Tibial artery (tissue), 4 donors: ENCODE results near the gene MEG3.
A peak's percentile ranks its signal among the peaks of the same experiment; 100 is the strongest.

Experiments
- DNase-seq, 2 donors: peaks; one replicate each; pipeline ENCODE4 v3.0.0-alpha.2; 2019
- H3K27ac ChIP-seq, 2 donors: fragments of 200-600 bp; sonication (generic) in 1 of 2; 1 replicate in 1 of 2; 2 replicates in 1 of 2; pipeline ENCODE4 v1.5.1; 2018 to 2019; ENCODE audit warnings: mild to moderate bottlenecking in 1 of 2
- H3K27me3 ChIP-seq, 2 donors: fragments of 200-600 bp; sonication (generic) in 1 of 2; one replicate each; pipeline versions ENCODE4 v1.5.1 to v1.6.0; 2016 to 2019
- H3K36me3 ChIP-seq, 3 donors: fragments of 200-600 bp; sonication (generic) in 2 of 3; one replicate each; pipeline ENCODE4 v1.5.1; 2016 to 2019; ENCODE audit warnings: mild to moderate bottlenecking in 2 of 3
- H3K4me1 ChIP-seq, 4 donors: fragments of 200-600 bp; sonication (generic) in 2 of 4; 1 replicate in 3 of 4; 2 replicates in 1 of 4; pipeline ENCODE4 v1.5.1; 2016 to 2019
- H3K4me3 ChIP-seq, 2 donors: fragments of 200-600 bp; sonication (generic) in 1 of 2; 1 replicate in 1 of 2; 2 replicates in 1 of 2; pipeline ENCODE4 v1.5.1; 2018 to 2019; ENCODE audit warnings: mild to moderate bottlenecking in 2 of 2
- H3K9me3 ChIP-seq, 3 donors: fragments of 200-600 bp; sonication (generic) in 1 of 3; one replicate each; pipeline ENCODE4 v1.5.1; 2016 to 2019
- CTCF ChIP-seq, 2 experiments: fragments of 200-600 bp in 1 of 2; fragments of 450-650 bp in 1 of 2; IDR thresholded peaks; one replicate each; pipeline ENCODE4 v1.5.1; 2017 to 2019; ENCODE audit warnings: antibody characterized with exemption in 2 of 2, mild to moderate bottlenecking in 1 of 2, moderate library complexity in 1 of 2
- intact Hi-C: fragments of 100-400 bp; cut with DNase I; formaldehyde crosslinking; loops from one replicate; pipeline ENCODE4 v1.15.0; 2023; ENCODE audit warnings: low total_unique reads

The MEG3 gene

GRCh38 chr14:100864960-100865681 is 39.2 kb downstream of the MEG3 start:
- no peak overlapping the region for H3K4me3 ChIP-seq
- no peak overlapping the region for H3K27ac ChIP-seq
- intact Hi-C loops = no loop called here
- no peaks in the 10 kb centered on the region for H3K4me1 ChIP-seq
- H3K36me3 ChIP-seq = no peaks in the 10 kb centered on the region
- no peaks in the 10 kb centered on the region for H3K27me3 ChIP-seq
- DNase-seq = peak in 1 of 2 donors; percentile 58
- no peak for TF ChIP-seq CTCF (IDR thresholded peaks at IDR 0.05)
- H3K9me3 ChIP-seq = no peaks in the 10 kb centered on the region

GRCh38 chr14:100865682-100866591 is 40.0 kb downstream of the MEG3 start:
- intact Hi-C loops = no loop called here
- no peaks in the 10 kb centered on the region for H3K9me3 ChIP-seq
- H3K27ac ChIP-seq = no peak overlapping the region
- H3K27me3 ChIP-seq = no peaks in the 10 kb centered on the region
- no peaks in the 10 kb centered on the region for H3K36me3 ChIP-seq
- no peak for TF ChIP-seq CTCF (IDR thresholded peaks at IDR 0.05)
- no peaks in the 10 kb centered on the region for H3K4me1 ChIP-seq
- no peak overlapping the region for H3K4me3 ChIP-seq
- peak in 1 of 2 donors; percentile 55 for DNase-seq

- Histone ChIP-seq H3K4me1 (no peaks in the 10 kb centered on the region), H3K4me3 (no peak overlapping the region), H3K9me3 (no peaks in the 10 kb centered on the region), H3K36me3 (no peaks in the 10 kb centered on the region), H3K27me3 (no peaks in the 10 kb centered on the region), H3K27ac (no peak overlapping the region)
- DNase-seq = peak in 1 of 2 donors; percentile 48
- TF ChIP-seq CTCF (IDR thresholded peaks at IDR 0.05) = no peak
- intact Hi-C loops = no loop called here
Measured at GRCh38 chr14:100866666-100867630, 41.0 kb downstream of the MEG3 start.

GRCh38 chr14:100867631-100868315 is 41.9 kb downstream of the MEG3 start:
- no peaks in the 10 kb centered on the region for H3K36me3 ChIP-seq
- no peaks in the 10 kb centered on the region for H3K9me3 ChIP-seq
- H3K4me1 ChIP-seq = no peaks in the 10 kb centered on the region
- no peak overlapping the region for H3K4me3 ChIP-seq
- no peaks in the 10 kb centered on the region for H3K27me3 ChIP-seq
- intact Hi-C loops = no loop called here
- H3K27ac ChIP-seq = no peak overlapping the region
- no peak for TF ChIP-seq CTCF (IDR thresholded peaks at IDR 0.05)
- peak in 1 of 2 donors; percentile 39 for DNase-seq
